Caco-2 (cell line): Measurements from ENCODE around the gene RSPO1. TPM values are rescaled to one million over a fixed set of nuclear protein-coding genes. Genes with fewer than 3 reads are reported as not detected.

ENCODE experiments used
- BruUV-seq: library from RNA; stranded (reverse); fragments of 400-500 nt; replicated peaks from 2 replicates; lab custom pipeline; 2021; lab: Mats Ljungman, UMichigan
- CTCF ChIA-PET: fragments of 300-600 bp; sonication (Branson Sonifier 250); formaldehyde crosslinking; loops from one replicate; lab custom pipeline; 2022; ENCODE audit warnings: antibody characterized with exemption; lab: Charles Lee
- POLR2A ChIA-PET: fragments of 300-600 bp; sonication (Branson Sonifier 250); formaldehyde crosslinking; loops from one replicate; lab custom pipeline; 2022; ENCODE audit warnings: antibody characterized with exemption; lab: Charles Lee
- DNase-seq, 2 experiments: peaks; one replicate each; pipeline versions ENCODE4 v3.0.0 to v3.0.0-alpha.2; 2020 to 2022
- H3K27me3 ChIP-seq: replicated peaks from 2 replicates; pipeline ENCODE4 v1.6.0; 2011; ENCODE audit warnings: low read length; ENCODE audit not compliant: control insufficient read depth, insufficient read depth
- H3K36me3 ChIP-seq: 2 replicates; pipeline ENCODE4 v1.5.1; 2011; ENCODE audit warnings: low read length; ENCODE audit not compliant: control insufficient read depth, insufficient read depth
- H3K4me1 ChIP-seq: fragments of 250-450 bp; sonication (Bioruptor Pico); 2 replicates; pipeline ENCODE4 v1.5.1; 2020; ENCODE audit warnings: mild to moderate bottlenecking
- H3K4me3 ChIP-seq: 2 replicates; pipeline ENCODE4 v1.5.1; 2011; ENCODE audit warnings: low read depth, mild to moderate bottlenecking, control low read depth, low read length
- H3K9me3 ChIP-seq: fragments of 250-450 bp; sonication (Bioruptor Pico); 2 replicates; pipeline ENCODE4 v1.5.1; 2020; ENCODE audit warnings: mild to moderate bottlenecking, moderate library complexity
- H3K27ac Mint-ChIP-seq: one replicate; pipeline ENCODE4 v1.8.0; 2022; ENCODE audit warnings: mixed read lengths; ENCODE audit not compliant: unreplicated experiment
- H3K27me3 Mint-ChIP-seq: one replicate; pipeline ENCODE4 v1.8.0; 2022; ENCODE audit warnings: mixed read lengths; ENCODE audit not compliant: insufficient read depth, unreplicated experiment
- H3K36me3 Mint-ChIP-seq: one replicate; pipeline ENCODE4 v1.8.0; 2022; ENCODE audit warnings: mild to moderate bottlenecking, mixed read lengths; ENCODE audit not compliant: insufficient read depth, unreplicated experiment
- H3K4me1 Mint-ChIP-seq: one replicate; pipeline ENCODE4 v1.8.0; 2022; ENCODE audit warnings: low read depth, mixed read lengths; ENCODE audit not compliant: unreplicated experiment
- H3K4me3 Mint-ChIP-seq: one replicate; pipeline ENCODE4 v1.8.0; 2022; ENCODE audit warnings: mild to moderate bottlenecking, moderate library complexity, mixed read lengths; ENCODE audit not compliant: unreplicated experiment
- H3K9me3 Mint-ChIP-seq: one replicate; pipeline ENCODE4 v1.8.0; 2022; ENCODE audit warnings: mixed read lengths; ENCODE audit not compliant: unreplicated experiment
- CTCF ChIP-seq, 2 experiments: fragments of 200-600 bp in 1 of 2; IDR thresholded peaks; 1 replicate in 1 of 2; 2 replicates in 1 of 2; pipeline versions ENCODE4 v1.5.1 to v1.8.0; 2011 to 2022; ENCODE audit warnings: antibody characterized with exemption in 1 of 2, control low read depth in 1 of 2, inconsistent platforms in 1 of 2, low read depth in 1 of 2, low read length in 1 of 2, mild to moderate bottlenecking in 1 of 2, moderate library complexity in 1 of 2; ENCODE audit not compliant: insufficient read depth in 1 of 2, severe bottlenecking in 1 of 2, unreplicated experiment in 1 of 2
- intact Hi-C: fragments of 100-400 bp; cut with micrococcal nuclease; formaldehyde crosslinking; loops from one replicate; pipeline ENCODE4 v1.10.0; 2022; ENCODE audit not compliant: unreplicated experiment
- total RNA-seq: library from RNA; stranded (reverse); gene quantifications from 2 replicates; pipeline ENCODE4 v1.2.3, GENCODE V29; 2022

Gene RSPO1
- total RNA-seq, 1 experiment from 2014 or later = not detected

- Histone ChIP-seq H3K4me1 (0 out of 2 replicates have a peak, but pooled peaks cover 2% of the 10 kb centered on the region), H3K36me3 (no peaks in the 10 kb centered on the region), H3K27me3 (no peaks in the 10 kb centered on the region), H3K4me3 (no peak overlapping the region), H3K9me3 (no peaks in the 10 kb centered on the region)
- no peak for DNase-seq
- H3K36me3 Mint-ChIP-seq = no peaks in the 10 kb centered on the region
- intact Hi-C loops = no loop called here
- no peak overlapping the region for H3K4me3 Mint-ChIP-seq
- H3K27ac Mint-ChIP-seq = no peak overlapping the region
- TF ChIP-seq CTCF (IDR thresholded peaks at IDR 0.05; ENCODE audit: insufficient read depth in 1 of 2, low read depth in 1 of 2, low read length in 1 of 2, severe bottlenecking in 1 of 2, unreplicated experiment in 1 of 2) = no peak
- POLR2A ChIA-PET = no interaction called here
- H3K9me3 Mint-ChIP-seq = no peaks in the 10 kb centered on the region
- BruUV-seq = no TSS peak
- no peaks in the 10 kb centered on the region for H3K4me1 Mint-ChIP-seq
- H3K27me3 Mint-ChIP-seq = peaks cover 29% of the 10 kb centered on the region
- CTCF ChIA-PET = interaction anchor here (0.6 kb wide), 1 partner anchor 26 kb away, joined by 4 read pairs; no protein-coding TSS in a partner anchor
Observed at GRCh38 chr1:37629008-37629407, 5.7 kb downstream of the RSPO1 start.

GRCh38 chr1:37628026-37628556, 6.6 kb downstream of the RSPO1 start:
- ChIA-PET POLR2A (no interaction called here), CTCF (no interaction called here)
- no peak overlapping the region for H3K4me3 ChIP-seq
- intact Hi-C loops = no loop called here
- Mint-ChIP-seq H3K36me3 (no peaks in the 10 kb centered on the region), H3K27ac (no peak overlapping the region), H3K4me1 (no peaks in the 10 kb centered on the region), H3K27me3 (peaks cover 28% of the 10 kb centered on the region), H3K4me3 (no peak overlapping the region), H3K9me3 (no peaks in the 10 kb centered on the region)
- no peaks in the 10 kb centered on the region for H3K4me1 ChIP-seq
- H3K9me3 ChIP-seq = no peaks in the 10 kb centered on the region
- DNase-seq = no peak
- BruUV-seq = no TSS peak
- TF ChIP-seq CTCF (IDR thresholded peaks at IDR 0.05; ENCODE audit: insufficient read depth in 1 of 2, low read depth in 1 of 2, low read length in 1 of 2, severe bottlenecking in 1 of 2, unreplicated experiment in 1 of 2) = no peak
- H3K27me3 ChIP-seq = no peaks in the 10 kb centered on the region
- no peaks in the 10 kb centered on the region for H3K36me3 ChIP-seq

GRCh38 chr1:37622131-37622530, 12.6 kb downstream of the RSPO1 start:
- H3K4me1 ChIP-seq = no peaks in the 10 kb centered on the region
- Mint-ChIP-seq H3K27me3 (peaks cover 30% of the 10 kb centered on the region), H3K4me3 (no peak overlapping the region), H3K9me3 (no peaks in the 10 kb centered on the region), H3K4me1 (no peaks in the 10 kb centered on the region), H3K36me3 (no peaks in the 10 kb centered on the region), H3K27ac (no peak overlapping the region)
- no peak overlapping the region for H3K4me3 ChIP-seq
- ChIA-PET CTCF (no interaction called here), POLR2A (no interaction called here)
- no peaks in the 10 kb centered on the region for H3K36me3 ChIP-seq
- intact Hi-C loops = no loop called here
- no peak for DNase-seq
- no TSS peak for BruUV-seq
- H3K9me3 ChIP-seq = no peaks in the 10 kb centered on the region
- TF ChIP-seq CTCF (IDR thresholded peaks at IDR 0.05; ENCODE audit: insufficient read depth in 1 of 2, low read depth in 1 of 2, low read length in 1 of 2, severe bottlenecking in 1 of 2, unreplicated experiment in 1 of 2) = no peak
- H3K27me3 ChIP-seq = no peaks in the 10 kb centered on the region
